OCI-LY1 (cell line): Measurements from ENCODE around the gene DIPK1C.

Experiments
- EZH2 ChIP-seq: fragments of 200-600 bp; sonication (generic), shearing (Covaris generic); IDR thresholded peaks from 2 replicates; pipeline ENCODE4 v1.8.0; 2017; ENCODE audit warnings: borderline replicate concordance, mixed run types, mild to moderate bottlenecking, antibody characterized with exemption, low read length, moderate library complexity, mixed read lengths
- TF ChIP-seq, protein P1 (sequence below): fragments of 200-600 bp; sonication (generic), shearing (Covaris generic); IDR thresholded peaks from 2 replicates; pipeline ENCODE4 v1.5.1; 2017; ENCODE audit warnings: mild to moderate bottlenecking, antibody characterized with exemption, low read length, moderate library complexity, mixed read lengths

DNA sequence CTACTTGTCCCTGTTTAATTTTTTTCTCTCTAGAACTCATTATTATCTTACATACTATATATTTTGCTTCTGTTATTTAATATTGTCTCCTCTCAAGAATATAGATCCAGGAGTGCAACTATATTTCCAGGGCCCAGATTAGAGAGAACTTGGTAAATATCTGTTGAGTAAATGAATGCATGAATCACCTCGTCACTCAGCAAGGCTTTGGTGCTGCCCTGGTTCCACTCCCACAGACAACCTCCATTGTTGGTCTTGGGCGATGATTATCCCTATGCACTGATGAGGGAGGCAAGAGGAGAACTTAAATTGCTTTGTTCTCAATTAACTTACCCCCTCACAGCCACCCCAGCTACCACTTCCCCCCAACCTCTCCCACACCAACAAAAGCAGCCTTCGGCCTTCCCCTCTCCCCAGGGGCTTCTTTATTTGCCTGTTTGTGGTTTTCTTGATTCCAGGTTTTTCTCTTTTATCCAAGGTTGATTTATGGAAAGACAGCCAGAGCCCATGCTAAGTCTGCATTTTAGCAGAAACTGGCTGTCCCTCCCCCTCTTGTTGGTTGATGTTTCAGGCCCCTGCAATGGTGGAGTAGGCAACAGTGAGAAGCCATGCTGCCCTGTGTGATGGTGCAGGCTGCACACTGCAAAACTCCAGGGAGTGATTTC is 17.0 kb upstream of the DIPK1C start:
- TF ChIP-seq, protein P1, sequence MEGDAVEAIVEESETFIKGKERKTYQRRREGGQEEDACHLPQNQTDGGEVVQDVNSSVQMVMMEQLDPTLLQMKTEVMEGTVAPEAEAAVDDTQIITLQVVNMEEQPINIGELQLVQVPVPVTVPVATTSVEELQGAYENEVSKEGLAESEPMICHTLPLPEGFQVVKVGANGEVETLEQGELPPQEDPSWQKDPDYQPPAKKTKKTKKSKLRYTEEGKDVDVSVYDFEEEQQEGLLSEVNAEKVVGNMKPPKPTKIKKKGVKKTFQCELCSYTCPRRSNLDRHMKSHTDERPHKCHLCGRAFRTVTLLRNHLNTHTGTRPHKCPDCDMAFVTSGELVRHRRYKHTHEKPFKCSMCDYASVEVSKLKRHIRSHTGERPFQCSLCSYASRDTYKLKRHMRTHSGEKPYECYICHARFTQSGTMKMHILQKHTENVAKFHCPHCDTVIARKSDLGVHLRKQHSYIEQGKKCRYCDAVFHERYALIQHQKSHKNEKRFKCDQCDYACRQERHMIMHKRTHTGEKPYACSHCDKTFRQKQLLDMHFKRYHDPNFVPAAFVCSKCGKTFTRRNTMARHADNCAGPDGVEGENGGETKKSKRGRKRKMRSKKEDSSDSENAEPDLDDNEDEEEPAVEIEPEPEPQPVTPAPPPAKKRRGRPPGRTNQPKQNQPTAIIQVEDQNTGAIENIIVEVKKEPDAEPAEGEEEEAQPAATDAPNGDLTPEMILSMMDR, result no peak
- TF ChIP-seq EZH2, result no peak
